ENCODE results near the gene YDJC. TPM values are rescaled to one million over a fixed set of nuclear protein-coding genes. Genes with fewer than 3 reads are reported as not detected.

YDJC gene
- total and polyA plus RNA-seq, 9 of the 15 experiments (the other 6 are each of a cell fraction or from before 2014, with no cell fraction given), result 13.5 to 871 (median 164) TPM

GRCh38 chr22:21611210-21611977, 18.4 kb downstream of the YDJC start (continued):
- no peak for TF ChIP-seq TSHZ1 (CRISPR knock-in tag; IDR thresholded peaks at IDR 0.05)
- no peak for TF ChIP-seq KAT8 (IDR thresholded peaks at IDR 0.05; ENCODE audit: low read depth)
- TF ChIP-seq CREBBP (IDR thresholded peaks at IDR 0.05; ENCODE audit: low read depth, low read length), result no peak
- TF ChIP-seq FOXA1 (IDR thresholded peaks at IDR 0.05; ENCODE audit: borderline replicate concordance), result no peak
- no peak for TF ChIP-seq BRCA1 (IDR thresholded peaks at IDR 0.05)
- no peak; the same call in 1 of the 2 replicates for TF ChIP-seq BRCA1 (CRISPR knock-in tag; IDR thresholded peaks at IDR 0.05)
- TF ChIP-seq SMARCC2 (IDR thresholded peaks at IDR 0.05; ENCODE audit: low read depth), result no peak
- TF ChIP-seq LCOR (CRISPR knock-in tag; IDR thresholded peaks at IDR 0.05), result no peak
- TF ChIP-seq MCM2 (IDR thresholded peaks at IDR 0.05; ENCODE audit: low read depth), result no peak
- TF ChIP-seq ZNF561 (CRISPR knock-in tag; conservative IDR thresholded peaks at IDR 0.05), result no peak
- TF ChIP-seq MCM3 (IDR thresholded peaks at IDR 0.05), result no peak
- no peak for TF ChIP-seq ELF2 (CRISPR knock-in tag; IDR thresholded peaks at IDR 0.05)
- no peak for TF ChIP-seq ZNF121 (CRISPR knock-in tag; conservative IDR thresholded peaks at IDR 0.05)
- TF ChIP-seq MYNN (IDR thresholded peaks at IDR 0.05), result no peak
- TF ChIP-seq MYNN (CRISPR knock-in tag; IDR thresholded peaks at IDR 0.05), result peak; percentile 70; the same call in 1 of the 2 replicates
- no peak for TF ChIP-seq ZNF764 (CRISPR knock-in tag; IDR thresholded peaks at IDR 0.05; ENCODE audit: low read depth)
- TF ChIP-seq RBM14 (IDR thresholded peaks at IDR 0.05; ENCODE audit: borderline replicate concordance, insufficient read depth, low read depth, low read length), result no peak
- no peak; the same call in 1 of the 2 replicates for TF ChIP-seq ZBTB17 (CRISPR knock-in tag; IDR thresholded peaks at IDR 0.05)
- no peak; the same call in 1 of the 2 replicates for TF ChIP-seq USF1 (CRISPR knock-in tag; IDR thresholded peaks at IDR 0.05)
- no peak for TF ChIP-seq HDAC1 (IDR thresholded peaks at IDR 0.05)
- peak; percentile 93; the same call in 1 of the 2 replicates for TF ChIP-seq OTX1 (CRISPR knock-in tag; IDR thresholded peaks at IDR 0.05)
- no peak for TF ChIP-seq POLR3G (IDR thresholded peaks at IDR 0.05; ENCODE audit: extremely low read depth, insufficient read length, insufficient replicate concordance)
- no peak for TF ChIP-seq CEBPB (tag; IDR thresholded peaks at IDR 0.05)

All from K562 (cell line).